C4-2B (cell line): Measurements from ENCODE around the gene SLC44A1.

Source experiments
- CTCF ChIP-seq: fragments of 450-650 bp; conservative IDR thresholded peaks from 2 replicates; pipeline ENCODE4 v1.5.1; 2017; ENCODE audit warnings: mild to moderate bottlenecking
- ZFX ChIP-seq: fragments of 450-650 bp; IDR thresholded peaks from 2 replicates; pipeline ENCODE4 v1.6.1; 2017

- TF ChIP-seq CTCF (no peak), ZFX (no peak)
These were observed 89.4 kb downstream of the SLC44A1 start for GRCh38 chr9:105333811-105334210.
